PFSK-1 (cell line): ENCODE data around the gene NALCN.

ENCODE experiments used
- POLR2AphosphoS5 ChIP-seq: IDR thresholded peaks from 2 replicates; pipeline ENCODE4 v1.6.1; 2012; ENCODE audit warnings: low read depth, mild to moderate bottlenecking, control low read depth, low read length, moderate library complexity
- TAF1 ChIP-seq: IDR thresholded peaks from 2 replicates; pipeline ENCODE4 v1.6.1; 2012; ENCODE audit warnings: low read length, control low read depth, borderline replicate concordance; ENCODE audit not compliant: insufficient read depth

DNA sequence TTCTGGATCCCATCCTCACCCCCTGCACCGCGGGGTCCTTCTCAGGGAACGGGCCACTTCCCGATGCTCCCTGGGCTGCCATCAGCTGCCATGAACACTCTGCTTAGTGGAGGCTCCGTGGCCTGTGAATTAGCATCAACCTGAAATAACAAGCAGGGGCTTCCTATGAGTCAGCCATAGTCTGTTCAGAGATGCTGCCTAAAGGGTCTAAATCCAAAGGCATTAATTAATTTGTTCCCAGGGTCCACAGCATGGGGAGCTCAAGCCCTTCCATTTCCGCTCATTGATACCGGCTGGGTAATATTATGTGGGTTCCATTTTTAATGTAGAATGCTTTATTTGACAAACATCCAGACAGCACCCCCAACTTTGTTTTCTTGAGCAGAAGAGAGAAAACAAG is 399.8 kb downstream of the NALCN start:
- TF ChIP-seq POLR2AphosphoS5 (no peak), TAF1 (no peak)
